HL-60 (cell line): ENCODE results near the gene TUBE1.

ENCODE experiments used
- CTCF ChIP-seq: IDR thresholded peaks from one replicate; pipeline ENCODE4 v1.5.1; 2011; ENCODE audit warnings: low read length, control low read depth, inconsistent platforms; ENCODE audit not compliant: insufficient read depth
- REST ChIP-seq: IDR thresholded peaks from 2 replicates; pipeline ENCODE4 v1.6.1; 2012; ENCODE audit warnings: low read depth; ENCODE audit not compliant: insufficient replicate concordance

- TF ChIP-seq CTCF (peak; percentile 87), REST (no peak)
Measured at GRCh38 chr6:112043032-112044007, 44.0 kb downstream of the TUBE1 start.
